ENCODE data around the gene TECTA.

GRCh38 chr11:121122328-121122727, 21.3 kb downstream of the TECTA start:
- TF ChIP-seq, protein P1, sequence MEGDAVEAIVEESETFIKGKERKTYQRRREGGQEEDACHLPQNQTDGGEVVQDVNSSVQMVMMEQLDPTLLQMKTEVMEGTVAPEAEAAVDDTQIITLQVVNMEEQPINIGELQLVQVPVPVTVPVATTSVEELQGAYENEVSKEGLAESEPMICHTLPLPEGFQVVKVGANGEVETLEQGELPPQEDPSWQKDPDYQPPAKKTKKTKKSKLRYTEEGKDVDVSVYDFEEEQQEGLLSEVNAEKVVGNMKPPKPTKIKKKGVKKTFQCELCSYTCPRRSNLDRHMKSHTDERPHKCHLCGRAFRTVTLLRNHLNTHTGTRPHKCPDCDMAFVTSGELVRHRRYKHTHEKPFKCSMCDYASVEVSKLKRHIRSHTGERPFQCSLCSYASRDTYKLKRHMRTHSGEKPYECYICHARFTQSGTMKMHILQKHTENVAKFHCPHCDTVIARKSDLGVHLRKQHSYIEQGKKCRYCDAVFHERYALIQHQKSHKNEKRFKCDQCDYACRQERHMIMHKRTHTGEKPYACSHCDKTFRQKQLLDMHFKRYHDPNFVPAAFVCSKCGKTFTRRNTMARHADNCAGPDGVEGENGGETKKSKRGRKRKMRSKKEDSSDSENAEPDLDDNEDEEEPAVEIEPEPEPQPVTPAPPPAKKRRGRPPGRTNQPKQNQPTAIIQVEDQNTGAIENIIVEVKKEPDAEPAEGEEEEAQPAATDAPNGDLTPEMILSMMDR (IDR thresholded peaks at IDR 0.05): no peak
- TF ChIP-seq POLR2A (IDR thresholded peaks at IDR 0.05): no peak
